PC-9 (cell line): ENCODE results near the gene IGFBP2.

Experiments
- CTCF ChIP-seq: fragments of 200-600 bp; sonication (generic); conservative IDR thresholded peaks from 2 replicates; pipeline ENCODE4 v1.6.1; 2017; ENCODE audit warnings: mixed run types, antibody characterized with exemption, mild to moderate bottlenecking, moderate library complexity
- EZH2 ChIP-seq: fragments of 200-600 bp; sonication (generic); IDR thresholded peaks from 2 replicates; pipeline ENCODE4 v1.8.0; 2017; ENCODE audit warnings: antibody characterized with exemption, low read depth

- no peak for TF ChIP-seq CTCF
- TF ChIP-seq EZH2 = no peak
Measured at GRCh38 chr2:216603884-216604245, 29.4 kb upstream of the IGFBP2 start.
